HepG2 (cell line): Measurements from ENCODE around the gene GMFB. TPM values are rescaled to one million over a fixed set of nuclear protein-coding genes. Genes with fewer than 3 reads are reported as not detected.

ENCODE experiments used
- ARID4A ChIP-seq: sonication (generic); formaldehyde crosslinking; IDR thresholded peaks from 2 replicates; pipeline ENCODE4 v1.5.0; 2020; ENCODE audit warnings: mild to moderate bottlenecking, missing genetic modification reagents, borderline replicate concordance
- ATF1 ChIP-seq: IDR thresholded peaks from 2 replicates; pipeline ENCODE4 v1.6.1; 2016; ENCODE audit warnings: mild to moderate bottlenecking, control low read depth
- BORCS8-MEF2B ChIP-seq: sonication (generic); formaldehyde crosslinking; IDR thresholded peaks from 2 replicates; pipeline ENCODE4 v1.8.0; 2022; ENCODE audit warnings: mild to moderate bottlenecking, missing genetic modification reagents
- FOXP1 ChIP-seq, 2 experiments: fragments of 450-650 bp in 1 of 2; IDR thresholded peaks; 2 replicates each; pipeline ENCODE4 v1.6.1; 2017 to 2018; ENCODE audit warnings: antibody characterized with exemption in 1 of 2
- MAF1 ChIP-seq: sonication (generic); formaldehyde crosslinking; IDR thresholded peaks from 2 replicates; pipeline ENCODE4 v1.5.0; 2020; ENCODE audit warnings: missing genetic modification reagents, borderline replicate concordance
- MYC ChIP-seq: sonication (generic); formaldehyde crosslinking; IDR thresholded peaks from 2 replicates; pipeline ENCODE4 v1.9.0; 2021; ENCODE audit warnings: missing genetic modification reagents, borderline replicate concordance
- NFE2 ChIP-seq: sonication (generic); formaldehyde crosslinking; IDR thresholded peaks from 2 replicates; pipeline ENCODE4 v1.4.0; 2020; ENCODE audit warnings: missing genetic modification reagents
- NFKBIZ ChIP-seq: IDR thresholded peaks from 2 replicates; pipeline ENCODE4 v1.6.1; 2018; ENCODE audit warnings: missing genetic modification reagents, missing compliant biosample characterization
- NR2C2 ChIP-seq: sonication (generic); formaldehyde crosslinking; IDR thresholded peaks from 2 replicates; pipeline ENCODE4 v1.4.0; 2020; ENCODE audit warnings: missing genetic modification reagents, mild to moderate bottlenecking, moderate library complexity, borderline replicate concordance
- RARG ChIP-seq: sonication (generic); formaldehyde crosslinking; IDR thresholded peaks from 2 replicates; pipeline ENCODE4 v1.4.0; 2020; ENCODE audit warnings: low read depth, mild to moderate bottlenecking, missing genetic modification reagents
- SSRP1 ChIP-seq: IDR thresholded peaks from 2 replicates; pipeline ENCODE4 v1.6.1; 2016; ENCODE audit warnings: control low read depth
- TCF7 ChIP-seq: sonication (generic); IDR thresholded peaks from 2 replicates; pipeline ENCODE4 v1.6.1; 2016; ENCODE audit warnings: antibody characterized with exemption, low read depth
- ZKSCAN1 ChIP-seq: fragments of 150-350 bp; IDR thresholded peaks from 2 replicates; pipeline ENCODE4 v1.6.1; 2014; ENCODE audit warnings: low read length
- ZNF382 ChIP-seq: sonication (generic); formaldehyde crosslinking; IDR thresholded peaks from 2 replicates; pipeline ENCODE4 v1.5.0; 2020; ENCODE audit warnings: missing genetic modification reagents, mild to moderate bottlenecking, borderline replicate concordance
- ZNF407 ChIP-seq: sonication (generic); formaldehyde crosslinking; IDR thresholded peaks from one replicate; pipeline ENCODE4 v1.5.1; 2020; ENCODE audit warnings: mild to moderate bottlenecking, missing genetic modification reagents; ENCODE audit errors: not compliant biosample characterization
- ZNF589 ChIP-seq: sonication (generic); formaldehyde crosslinking; conservative IDR thresholded peaks from 2 replicates; pipeline ENCODE4 v1.8.0; 2022; ENCODE audit warnings: mild to moderate bottlenecking, moderate library complexity, missing genetic modification reagents
- ZNF704 ChIP-seq: sonication (generic); formaldehyde crosslinking; IDR thresholded peaks from 2 replicates; pipeline ENCODE4 v1.8.1; 2023; ENCODE audit warnings: mild to moderate bottlenecking, inconsistent platforms, moderate library complexity, missing genetic modification reagents, borderline replicate concordance
- ZNF75D ChIP-seq: sonication (generic); formaldehyde crosslinking; IDR thresholded peaks from 2 replicates; pipeline ENCODE4 v1.8.1; 2023; ENCODE audit warnings: missing genetic modification reagents, mild to moderate bottlenecking, borderline replicate concordance
- polyA plus RNA-seq, 8 experiments: library from polyadenylated mRNA; depleted of rRNA in 3 of 8; stranded (reverse) in 7 of 8; unstranded in 1 of 8; fragments of >200 nt; fragmentation: Illumina TruSeq in 4 of 8; extraction: Trizol in 4 of 8; gene quantifications; 2 replicates each; pipeline versions ENCODE4 v1.2.1 to v1.2.3, GENCODE V29; 2011 to 2016; ENCODE audit warnings: low read depth in 4 of 8, missing spikeins in 1 of 8, mixed read lengths in 1 of 8; ENCODE audit not compliant: insufficient read depth in 1 of 8
- total RNA-seq, 5 experiments: library from RNA; depleted of rRNA; stranded (reverse); fragments of >200 nt; fragmentation: Illumina TruSeq; extraction: Trizol; gene quantifications; 2 replicates each; pipeline ENCODE4 v1.2.3, GENCODE V29; 2016; ENCODE audit warnings: low read depth in 1 of 5

The GMFB gene
- total and polyA plus RNA-seq, 2 of the 13 experiments (the other 11 are each of a cell fraction or from before 2014, with no cell fraction given), result 17.3 to 68.2 TPM

GRCh38 chr14:54537651-54538050 lies 48.9 kb upstream of the GMFB start (continued):
- no peak for TF ChIP-seq ZNF407
- no peak for TF ChIP-seq SSRP1
- no peak for TF ChIP-seq ZNF704 (CRISPR knock-in tag)
- TF ChIP-seq ZKSCAN1, result no peak
- TF ChIP-seq ZNF75D, result no peak
- TF ChIP-seq ZNF382, result no peak
- no peak for TF ChIP-seq ZNF589 (CRISPR knock-in tag)
- TF ChIP-seq BORCS8-MEF2B, result no peak
- no peak for TF ChIP-seq NR2C2 (CRISPR knock-in tag)
- TF ChIP-seq ATF1, result no peak
- no peak for TF ChIP-seq RARG (CRISPR knock-in tag)
- TF ChIP-seq MYC (CRISPR knock-in tag), result no peak
- peak; percentile 46; the same call in 1 of the 2 replicates for TF ChIP-seq TCF7
- no peak for TF ChIP-seq ARID4A (CRISPR knock-in tag)
- no peak for TF ChIP-seq NFKBIZ (CRISPR knock-in tag)
- TF ChIP-seq FOXP1 (IDR thresholded peaks at IDR 0.05), result no peak
- peak; percentile 71 for TF ChIP-seq FOXP1 (CRISPR knock-in tag; IDR thresholded peaks at IDR 0.05)
- TF ChIP-seq NFE2 (CRISPR knock-in tag), result no peak
- no peak for TF ChIP-seq MAF1 (CRISPR knock-in tag)
